NCI-H460 (cell line): Measurements from ENCODE around the gene ITPKC. TPM values are rescaled to one million over a fixed set of nuclear protein-coding genes. Genes with fewer than 3 reads are reported as not detected.

ENCODE experiments used
- DNase-seq: peaks from one replicate; pipeline ENCODE4 v3.0.0-alpha.2; 2016; ENCODE audit warnings: low read depth; ENCODE audit errors: extremely low read depth
- small RNA-seq, 2 experiments: library from RNA; depleted of rRNA; stranded (forward); fragments of <200 nt; gene quantifications; one replicate each; pipeline ENCODE3, GENCODE V24; 2014
- total RNA-seq: library from RNA; depleted of rRNA; stranded (reverse); fragments of >200 nt; shearing (Covaris generic); gene quantifications from 2 replicates; pipeline ENCODE4 v1.2.3, GENCODE V29; 2014; rRNA removed

Gene ITPKC
- total RNA-seq, 1 experiment from 2014 or later, result 6.2 TPM

DNA sequence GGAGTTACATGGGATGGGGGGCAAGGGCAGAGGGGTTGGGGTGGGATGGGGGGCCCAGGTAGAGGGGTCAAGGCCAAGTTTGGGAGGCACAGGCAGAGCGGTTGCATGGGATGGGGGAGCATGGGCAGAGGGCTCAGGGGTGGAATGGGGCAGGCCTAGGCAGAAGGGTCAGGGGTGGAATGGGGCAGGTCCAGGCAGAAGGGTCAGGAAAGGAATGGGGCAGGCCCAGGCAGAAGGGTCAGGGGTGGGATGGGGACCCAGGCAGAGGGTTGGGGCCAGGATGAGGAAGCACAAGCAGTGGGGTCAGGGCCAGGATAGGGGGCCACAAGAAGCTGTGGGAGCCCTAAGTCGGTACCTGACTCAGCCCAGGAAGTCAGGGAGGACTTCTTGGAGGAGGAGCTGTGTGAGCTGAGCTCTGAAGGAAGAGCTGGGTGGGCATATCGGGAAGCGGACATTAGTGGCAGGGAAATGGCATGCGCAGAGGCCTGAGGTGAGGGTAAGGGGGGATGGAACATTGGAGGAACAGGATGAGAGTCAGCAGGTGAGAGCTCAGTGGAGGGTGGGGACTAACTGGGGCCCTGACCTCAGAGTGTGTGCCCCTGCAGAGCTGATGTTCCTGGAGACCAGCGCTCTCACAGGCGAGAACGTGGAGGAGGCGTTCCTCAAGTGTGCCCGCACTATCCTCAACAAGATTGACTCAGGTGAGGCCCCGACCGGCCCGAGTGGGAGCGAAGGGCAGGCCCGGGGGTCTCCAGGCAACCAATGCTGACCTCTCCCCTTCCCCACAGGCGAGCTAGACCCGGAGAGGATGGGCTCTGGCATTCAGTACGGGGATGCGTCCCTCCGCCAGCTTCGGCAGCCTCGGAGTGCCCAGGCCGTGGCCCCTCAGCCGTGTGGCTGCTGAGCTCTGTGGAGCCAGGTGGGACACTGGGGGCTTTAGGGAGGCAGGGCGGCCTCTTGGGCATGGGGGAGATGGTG, 69.4 kb downstream of the ITPKC start:
- no peak for DNase-seq

Small RNAs within 50 kb of the gene (small RNA-seq; reads per million reads assigned to genes)
- gene RNU6-195P, result 0 reads per million in 2 experiments

Other genes with a start within 250 kb of the ITPKC start
- 23.0 and 25.7 TPM in 2 replicates for gene SHKBP1, start 140.2 kb upstream of the ITPKC start, total RNA-seq
- 24.2 and 29.9 TPM in 2 replicates for gene LTBP4, start 115.7 kb upstream of the ITPKC start, total RNA-seq
- 9.8 and 10.8 TPM in 2 replicates for gene NUMBL, start 26.5 kb upstream of the ITPKC start, total RNA-seq
- 22.9 and 30.7 TPM in 2 replicates for gene COQ8B, start 226 bp upstream of the ITPKC start, total RNA-seq
- gene ACTMAP, start 33.4 kb downstream of the ITPKC start, total RNA-seq, result 1.6 and 2.1 TPM in 2 replicates
- gene SNRPA, start 34.1 kb downstream of the ITPKC start, total RNA-seq, result 185 and 211 TPM in 2 replicates
- gene MIA, start 58.4 kb downstream of the ITPKC start, total RNA-seq, result not detected in 2 replicates
- 7.4 and 9.7 TPM in 2 replicates for gene RAB4B, start 61.1 kb downstream of the ITPKC start, total RNA-seq
- gene EGLN2, start 82.1 kb downstream of the ITPKC start, total RNA-seq, result 20.7 and 25.0 TPM in 2 replicates
- not detected in 2 replicates for gene CYP2A6, start 133.3 kb downstream of the ITPKC start, total RNA-seq
- not detected in 2 replicates for gene CYP2A7, start 165.1 kb downstream of the ITPKC start, total RNA-seq